SU-DHL-6 (cell line): Measurements from ENCODE around the gene RPL41.

Experiments used
- CTCF ChIP-seq: fragments of 200-600 bp; sonication (generic); IDR thresholded peaks from one replicate; pipeline ENCODE4 v1.5.1; 2017; ENCODE audit warnings: antibody characterized with exemption, mild to moderate bottlenecking, low read length, moderate library complexity; ENCODE audit not compliant: insufficient read depth, poor library complexity, severe bottlenecking
- EZH2phosphoT487 ChIP-seq: fragments of 200-600 bp; sonication (generic), shearing (Covaris generic); conservative IDR thresholded peaks from 2 replicates; pipeline ENCODE4 v1.6.1; 2018; ENCODE audit warnings: mild to moderate bottlenecking, antibody characterized with exemption, low read length, moderate library complexity, mixed read lengths

- TF ChIP-seq CTCF (no peak), EZH2phosphoT487 (no peak)
These were observed 43.8 kb downstream of the RPL41 start for GRCh38 chr12:56160193-56160763.
